ENCODE measurements around the gene DNHD1. TPM values are rescaled to one million over a fixed set of nuclear protein-coding genes. Genes with fewer than 3 reads are reported as not detected.

Gene DNHD1
- total and polyA plus RNA-seq, 2 of the 8 experiments (the other 6 are each of a cell fraction or from before 2014, with no cell fraction given): 5.0 to 6.8 TPM

DNA sequence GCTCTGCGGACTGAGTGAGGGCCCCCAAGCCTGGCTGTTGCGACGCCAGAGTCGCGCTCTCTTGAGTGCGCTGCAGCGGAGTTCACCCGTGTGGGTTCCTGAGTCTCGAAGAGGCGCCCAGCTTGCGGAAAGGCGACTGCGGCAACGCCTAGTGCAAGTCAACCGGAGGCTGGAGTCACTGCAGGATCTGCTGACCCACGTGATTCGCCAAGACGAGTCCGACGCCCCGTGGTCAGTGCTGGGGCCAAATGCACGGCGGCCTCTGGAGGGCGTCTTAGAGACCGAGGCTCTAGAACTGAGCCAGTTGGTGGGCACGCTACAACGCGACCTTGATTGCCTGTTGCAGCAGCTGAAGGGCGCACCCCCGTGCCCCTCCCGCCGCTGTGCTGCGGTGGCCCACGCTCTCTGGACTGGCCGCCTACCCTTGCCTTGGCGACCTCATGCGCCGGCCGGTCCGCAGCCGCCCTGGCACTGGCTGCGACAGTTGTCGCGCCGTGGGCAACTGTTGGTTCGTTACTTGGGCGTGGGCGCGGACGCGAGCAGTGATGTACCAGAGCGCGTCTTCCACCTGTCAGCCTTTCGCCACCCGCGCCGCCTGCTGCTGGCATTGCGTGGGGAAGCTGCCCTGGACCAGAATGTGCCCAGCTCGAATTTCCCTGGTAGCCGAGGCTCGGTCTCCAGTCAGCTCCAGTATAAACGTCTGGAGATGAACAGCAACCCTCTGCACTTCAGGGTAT, 73.8 kb downstream of the DNHD1 start:
- no peak overlapping the region for H2AFZ ChIP-seq (ENCODE audit: low read length)

More for the DNA sequence above, 73.8 kb downstream of the DNHD1 start:
- no peak overlapping the region for H3K56ac ChIP-seq (replicated peaks; ENCODE audit: insufficient read length, low read depth, low read length)
- H3K14ac ChIP-seq (ENCODE audit: insufficient read length): no peak overlapping the region
- H3K4me3 ChIP-seq (ENCODE audit: extremely low read depth in 1 of 4, insufficient read depth in 2 of 4, low read depth in 3 of 4, low read length in 4 of 4): no peak overlapping the region
- H4K91ac ChIP-seq (replicated peaks; ENCODE audit: insufficient read length, low read length): no peak overlapping the region
- H3K18ac ChIP-seq (ENCODE audit: extremely low read depth, low read length): no peak overlapping the region
- TF ChIP-seq RAD21 (IDR thresholded peaks at IDR 0.05 in 1 of 2, conservative IDR thresholded peaks at IDR 0.05 in 1 of 2; ENCODE audit: low read depth in 2 of 2, low read length in 2 of 2) (peak in 1 of 2 experiments; percentile 10; a peak in 1 of 4 replicates), TEAD4 (IDR thresholded peaks at IDR 0.05; ENCODE audit: low read depth, low read length) (no peak)
- TF ChIP-seq, protein P1, sequence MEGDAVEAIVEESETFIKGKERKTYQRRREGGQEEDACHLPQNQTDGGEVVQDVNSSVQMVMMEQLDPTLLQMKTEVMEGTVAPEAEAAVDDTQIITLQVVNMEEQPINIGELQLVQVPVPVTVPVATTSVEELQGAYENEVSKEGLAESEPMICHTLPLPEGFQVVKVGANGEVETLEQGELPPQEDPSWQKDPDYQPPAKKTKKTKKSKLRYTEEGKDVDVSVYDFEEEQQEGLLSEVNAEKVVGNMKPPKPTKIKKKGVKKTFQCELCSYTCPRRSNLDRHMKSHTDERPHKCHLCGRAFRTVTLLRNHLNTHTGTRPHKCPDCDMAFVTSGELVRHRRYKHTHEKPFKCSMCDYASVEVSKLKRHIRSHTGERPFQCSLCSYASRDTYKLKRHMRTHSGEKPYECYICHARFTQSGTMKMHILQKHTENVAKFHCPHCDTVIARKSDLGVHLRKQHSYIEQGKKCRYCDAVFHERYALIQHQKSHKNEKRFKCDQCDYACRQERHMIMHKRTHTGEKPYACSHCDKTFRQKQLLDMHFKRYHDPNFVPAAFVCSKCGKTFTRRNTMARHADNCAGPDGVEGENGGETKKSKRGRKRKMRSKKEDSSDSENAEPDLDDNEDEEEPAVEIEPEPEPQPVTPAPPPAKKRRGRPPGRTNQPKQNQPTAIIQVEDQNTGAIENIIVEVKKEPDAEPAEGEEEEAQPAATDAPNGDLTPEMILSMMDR (IDR thresholded peaks at IDR 0.05; ENCODE audit: control extremely low read depth in 1 of 3, insufficient read depth in 1 of 3, low read depth in 1 of 3, low read length in 3 of 3): peak; percentile 13 to 27 (median 18)
- H3K27ac ChIP-seq (ENCODE audit: low read depth, low read length): no peak overlapping the region
- H3K4me1 ChIP-seq (replicated peaks in 1 of 4; ENCODE audit: control insufficient read depth in 3 of 4, insufficient read depth in 4 of 4, low read length in 3 of 4): peaks cover 0 to 3% (median 2%) of the 10 kb centered on the region in 4 experiments; a peak in 5 of 7 replicates
- H3K23ac ChIP-seq (ENCODE audit: insufficient read length): no peak overlapping the region
- H2BK15ac ChIP-seq (ENCODE audit: low read length): peak overlapping the region; percentile 63; the same call in 1 of the 2 replicates
- no peak overlapping the region for H2BK5ac ChIP-seq (ENCODE audit: low read depth, low read length)
- POLR2A ChIA-PET (ENCODE audit: partially characterized antibody): interaction anchor here (1.6 to 3.3 kb wide), 4 partner anchors 10 to 41 kb away, joined by 4 to 14 read pairs (median 6); partner anchors contain the start of genes ILK, RRP8 and TAF10
- H2BK20ac ChIP-seq (ENCODE audit: low read length): no peak overlapping the region
- no peaks in the 10 kb centered on the region for H3K79me2 ChIP-seq (ENCODE audit: control insufficient read depth in 1 of 2, insufficient read depth in 2 of 2, low read length in 2 of 2)
- H3K4ac ChIP-seq (replicated peaks; ENCODE audit: insufficient read length, low read depth, low read length): no peak overlapping the region
- H2BK12ac ChIP-seq (ENCODE audit: low read depth, low read length): no peak overlapping the region
- H3K79me1 ChIP-seq (ENCODE audit: low read depth, low read length): no peaks in the 10 kb centered on the region
- WGBS, 2 experiments (ENCODE audit: extremely low coverage in 1 of 2, insufficient coverage in 1 of 2, insufficient read length in 1 of 2, insufficient replicate concordance in 2 of 2, low coverage in 1 of 2, low lambda C conversion rate in 2 of 2, missing lambda C conversion rate in 1 of 2): 95% methylated on average over 62 of the region's 62 CpGs; no CpG with 5 or more reads in 1 of the 2 experiments
- H3K9me3 ChIP-seq (ENCODE audit: insufficient read depth in 2 of 2, low read depth in 1 of 2, low read length in 1 of 2): no peaks in the 10 kb centered on the region
- CTCF ChIA-PET (ENCODE audit: partially characterized antibody): interaction anchor here (0.7 to 6.6 kb wide), 21 partner anchors 8 to 217 kb away, joined by 3 to 63 read pairs (median 6); partner anchors contain the start of genes DNHD1, ILK and RRP8
- H3K4me2 ChIP-seq (ENCODE audit: insufficient read depth in 1 of 2, low read depth in 2 of 2, low read length in 2 of 2): no peak overlapping the region
- H2AK5ac ChIP-seq (ENCODE audit: low read depth, low read length): no peak overlapping the region
- H4K8ac ChIP-seq (ENCODE audit: extremely low read depth, insufficient read depth, low read length): no peak overlapping the region
- no peak overlapping the region for H3K9ac ChIP-seq (replicated peaks in 1 of 4; ENCODE audit: extremely low read depth in 1 of 4, low read depth in 3 of 4, low read length in 3 of 4)
- DNase-seq (ENCODE audit: low read depth in 1 of 2, low spot score in 2 of 2) (no peak), FAIRE-seq (no peak)
- H3K27me3 ChIP-seq (replicated peaks in 1 of 4; ENCODE audit: control insufficient read depth in 3 of 4, extremely low read depth in 1 of 4, insufficient read depth in 3 of 4, low read length in 3 of 4): no peaks in the 10 kb centered on the region
- no peaks in the 10 kb centered on the region; the same call in 1 of the 2 replicates for H3K23me2 ChIP-seq (ENCODE audit: low read depth, low read length)
- H4K20me1 ChIP-seq (replicated peaks in 1 of 2; ENCODE audit: control insufficient read depth in 1 of 2, insufficient read depth in 2 of 2, low read length in 2 of 2): no peaks in the 10 kb centered on the region
- no peak overlapping the region for H2BK120ac ChIP-seq (replicated peaks; ENCODE audit: low read depth, low read length)
- no peaks in the 10 kb centered on the region for H3K36me3 ChIP-seq (ENCODE audit: control insufficient read depth in 2 of 4, insufficient read depth in 4 of 4, low read length in 3 of 4)
- H4K5ac ChIP-seq (ENCODE audit: insufficient read length, low read depth, low read length): no peak overlapping the region

Data from H1 (cell line).